Lower lobe of right lung (tissue), 2 donors: Measurements from ENCODE around the gene SCNN1G. TPM values are rescaled to one million over a fixed set of nuclear protein-coding genes. Genes with fewer than 3 reads are reported as not detected.

Source experiments
- ATAC-seq, 2 donors: fragments of 200-7000 bp; cut with Tn5 transposase; one replicate each; pipeline ENCODE4 v1.9.1; 2020 to 2022; ENCODE audit warnings: mild to moderate bottlenecking in 2 of 2, moderate library complexity in 2 of 2
- DNase-seq: peaks from one replicate; pipeline ENCODE4 v3.0.0-alpha.2; 2020
- H3K27ac ChIP-seq: fragments of 200-600 bp; one replicate; pipeline ENCODE4 v1.8.0; 2022
- H3K27me3 ChIP-seq: fragments of 200-600 bp; one replicate; pipeline ENCODE4 v1.8.0; 2022; ENCODE audit warnings: low read depth
- H3K36me3 ChIP-seq: fragments of 200-600 bp; one replicate; pipeline ENCODE4 v1.8.0; 2022; ENCODE audit warnings: mild to moderate bottlenecking
- H3K4me1 ChIP-seq: fragments of 200-600 bp; one replicate; pipeline ENCODE4 v1.8.0; 2022
- H3K4me3 ChIP-seq: fragments of 200-600 bp; one replicate; pipeline ENCODE4 v1.8.0; 2022; ENCODE audit warnings: mild to moderate bottlenecking
- H3K9me3 ChIP-seq: fragments of 200-600 bp; one replicate; pipeline ENCODE4 v1.8.0; 2022
- intact Hi-C: fragments of 100-400 bp; cut with DNase I; formaldehyde crosslinking; loops from one replicate; pipeline ENCODE4 v1.11.0; 2022
- total RNA-seq: library from RNA; stranded (reverse); fragmentation: NEBNext Ultra II Directional; extraction: Animal tissue kit (Norgen Biotek cat#: 25700); gene quantifications from one replicate; pipeline ENCODE4 v1.2.1, GENCODE V29; 2021
- TF ChIP-seq, protein P1 (sequence below): fragments of 200-600 bp; IDR thresholded peaks from one replicate; pipeline ENCODE4 v1.8.0; 2022; ENCODE audit warnings: antibody characterized with exemption, mild to moderate bottlenecking
- donor health status: DM: no; HTN: yes; CAD: no; lungs with severe emphysema.

Gene SCNN1G
- total RNA-seq, 1 donor from 2014 or later = 7.6 TPM

DNA sequence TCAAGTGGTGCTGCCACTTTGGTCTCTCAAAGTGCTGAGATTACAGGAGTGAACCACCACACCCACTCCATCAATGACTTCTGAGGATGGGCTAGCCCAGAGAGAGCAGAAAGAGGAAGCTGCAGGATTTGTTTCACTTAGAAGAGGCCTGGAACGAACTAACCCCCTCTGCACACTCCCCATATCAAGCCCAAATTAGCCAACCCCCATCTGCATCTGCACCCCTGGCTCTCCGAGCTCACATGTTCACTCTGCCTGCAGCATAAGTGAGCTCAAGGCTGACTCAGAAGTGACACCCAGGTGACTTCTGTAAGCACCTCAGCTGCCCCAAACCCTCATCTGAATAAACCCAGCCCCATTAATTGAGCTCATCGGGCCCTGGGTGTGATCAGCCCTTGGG lies 4.8 kb downstream of the SCNN1G start:
- intact Hi-C loops = no loop called here
- H3K27me3 ChIP-seq = peaks cover 14% of the 10 kb centered on the region
- no peak overlapping the region for H3K4me3 ChIP-seq
- DNase-seq (no peak), ATAC-seq (no peak)
- H3K27ac ChIP-seq = no peak overlapping the region
- peaks cover 6% of the 10 kb centered on the region for H3K36me3 ChIP-seq
- H3K4me1 ChIP-seq = peaks cover 11% of the 10 kb centered on the region
- TF ChIP-seq, protein P1, sequence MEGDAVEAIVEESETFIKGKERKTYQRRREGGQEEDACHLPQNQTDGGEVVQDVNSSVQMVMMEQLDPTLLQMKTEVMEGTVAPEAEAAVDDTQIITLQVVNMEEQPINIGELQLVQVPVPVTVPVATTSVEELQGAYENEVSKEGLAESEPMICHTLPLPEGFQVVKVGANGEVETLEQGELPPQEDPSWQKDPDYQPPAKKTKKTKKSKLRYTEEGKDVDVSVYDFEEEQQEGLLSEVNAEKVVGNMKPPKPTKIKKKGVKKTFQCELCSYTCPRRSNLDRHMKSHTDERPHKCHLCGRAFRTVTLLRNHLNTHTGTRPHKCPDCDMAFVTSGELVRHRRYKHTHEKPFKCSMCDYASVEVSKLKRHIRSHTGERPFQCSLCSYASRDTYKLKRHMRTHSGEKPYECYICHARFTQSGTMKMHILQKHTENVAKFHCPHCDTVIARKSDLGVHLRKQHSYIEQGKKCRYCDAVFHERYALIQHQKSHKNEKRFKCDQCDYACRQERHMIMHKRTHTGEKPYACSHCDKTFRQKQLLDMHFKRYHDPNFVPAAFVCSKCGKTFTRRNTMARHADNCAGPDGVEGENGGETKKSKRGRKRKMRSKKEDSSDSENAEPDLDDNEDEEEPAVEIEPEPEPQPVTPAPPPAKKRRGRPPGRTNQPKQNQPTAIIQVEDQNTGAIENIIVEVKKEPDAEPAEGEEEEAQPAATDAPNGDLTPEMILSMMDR = no peak
- H3K9me3 ChIP-seq = no peaks in the 10 kb centered on the region

DNA sequence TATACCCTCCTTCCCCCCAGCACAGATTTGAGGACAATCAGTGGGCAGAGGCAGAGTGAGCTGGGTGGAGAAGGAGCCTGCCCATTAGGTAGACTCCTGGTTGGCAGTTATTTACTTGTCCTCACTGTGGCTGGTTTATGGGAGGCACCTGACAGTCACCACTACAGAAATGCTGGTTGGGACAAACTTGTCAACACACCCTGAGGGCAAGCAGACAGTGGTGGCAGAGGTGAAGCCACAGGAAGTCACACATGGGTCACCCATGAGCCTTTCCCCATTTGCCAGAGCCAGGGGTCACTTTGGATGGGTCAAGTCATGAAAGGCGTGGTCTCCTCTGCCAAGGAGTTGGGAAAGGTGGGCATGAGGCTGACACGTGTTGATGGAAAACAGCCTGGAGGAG lies 6.4 kb downstream of the SCNN1G start:
- peaks cover 6% of the 10 kb centered on the region for H3K36me3 ChIP-seq
- no peak for DNase-seq
- no peaks in the 10 kb centered on the region for H3K27me3 ChIP-seq
- H3K9me3 ChIP-seq = no peaks in the 10 kb centered on the region
- TF ChIP-seq, protein P1 = no peak
- no peaks in the 10 kb centered on the region for H3K4me1 ChIP-seq
- no peak overlapping the region for H3K27ac ChIP-seq
- no peak for ATAC-seq
- intact Hi-C loops = no loop called here
- no peak overlapping the region for H3K4me3 ChIP-seq

DNA sequence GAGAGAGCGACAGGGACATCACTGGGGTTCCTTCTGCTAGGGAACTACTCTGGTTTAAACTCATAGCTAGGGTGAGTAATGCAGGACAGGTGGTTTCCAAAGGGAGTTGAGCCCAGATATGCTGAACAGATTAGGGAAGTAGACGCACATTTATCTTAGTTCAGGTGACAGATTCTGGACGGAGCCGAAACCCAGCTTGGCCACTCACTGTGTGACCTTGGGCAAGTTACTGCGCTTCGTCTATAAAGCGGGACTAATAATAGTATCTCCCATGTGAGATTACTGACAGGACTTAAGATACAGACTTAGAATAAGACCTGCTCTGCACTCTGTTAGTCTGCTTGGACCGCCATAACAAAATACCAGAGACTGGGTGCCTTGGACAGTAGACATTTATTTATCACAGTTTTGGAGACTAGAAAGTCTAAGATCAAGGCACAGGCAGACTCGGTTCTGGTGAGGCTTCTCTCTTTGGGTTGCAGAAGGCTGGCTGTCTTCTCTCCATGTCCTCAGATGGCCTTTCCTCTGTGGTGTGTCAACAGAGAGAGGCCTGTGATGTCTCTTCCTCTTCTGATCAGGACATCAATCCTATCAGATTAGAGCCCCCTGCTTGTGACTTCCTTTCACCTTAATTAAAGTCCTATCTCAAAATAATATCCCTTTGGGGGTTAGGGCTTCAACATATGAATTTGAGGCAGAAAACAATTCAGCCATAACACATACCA lies 12.1 kb downstream of the SCNN1G start:
- Histone ChIP-seq H3K4me1 (peaks cover 16% of the 10 kb centered on the region), H3K27me3 (no peaks in the 10 kb centered on the region), H3K27ac (no peak overlapping the region), H3K36me3 (no peaks in the 10 kb centered on the region), H3K4me3 (no peak overlapping the region), H3K9me3 (no peaks in the 10 kb centered on the region)
- no peak for DNase-seq
- ATAC-seq = peak in 1 of 2 donors; percentile 60
- intact Hi-C loops = no loop called here
- TF ChIP-seq, protein P1 = no peak

DNA sequence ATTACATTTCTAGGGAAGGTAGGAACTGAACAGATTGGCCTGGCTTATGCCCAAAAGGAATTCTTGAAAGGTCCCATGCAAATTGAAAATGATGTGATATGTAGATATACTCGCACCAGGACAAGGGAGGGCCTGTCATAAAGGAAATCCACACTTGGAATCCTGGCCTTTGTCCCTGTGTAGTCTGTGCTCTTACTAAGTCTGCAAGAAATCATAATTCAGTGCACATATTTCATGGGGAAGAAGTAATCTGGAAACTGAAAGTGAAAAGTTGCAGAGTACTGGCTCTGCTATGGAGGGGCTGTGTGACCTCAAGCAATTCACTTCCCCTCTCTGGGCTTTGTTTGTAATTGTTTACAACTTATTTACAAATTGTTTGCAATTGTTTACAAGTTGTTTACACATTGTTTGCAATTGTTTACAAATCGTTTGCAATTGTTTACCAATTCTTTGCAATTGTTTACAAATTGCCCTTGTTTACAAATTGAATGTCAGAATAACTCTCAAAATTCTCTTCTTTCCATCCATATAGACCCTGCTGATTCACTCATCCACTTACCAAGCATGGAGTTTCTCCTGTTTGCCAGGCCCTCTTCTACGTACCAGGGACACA lies 12.9 kb downstream of the SCNN1G start:
- H3K4me3 ChIP-seq = no peak overlapping the region
- H3K27me3 ChIP-seq = no peaks in the 10 kb centered on the region
- peak; percentile 41 to 58 for ATAC-seq
- peaks cover 16% of the 10 kb centered on the region for H3K4me1 ChIP-seq
- TF ChIP-seq, protein P1 = no peak
- H3K36me3 ChIP-seq = no peaks in the 10 kb centered on the region
- no peak for DNase-seq
- no peak overlapping the region for H3K27ac ChIP-seq
- H3K9me3 ChIP-seq = no peaks in the 10 kb centered on the region
- intact Hi-C loops = no loop called here

DNA sequence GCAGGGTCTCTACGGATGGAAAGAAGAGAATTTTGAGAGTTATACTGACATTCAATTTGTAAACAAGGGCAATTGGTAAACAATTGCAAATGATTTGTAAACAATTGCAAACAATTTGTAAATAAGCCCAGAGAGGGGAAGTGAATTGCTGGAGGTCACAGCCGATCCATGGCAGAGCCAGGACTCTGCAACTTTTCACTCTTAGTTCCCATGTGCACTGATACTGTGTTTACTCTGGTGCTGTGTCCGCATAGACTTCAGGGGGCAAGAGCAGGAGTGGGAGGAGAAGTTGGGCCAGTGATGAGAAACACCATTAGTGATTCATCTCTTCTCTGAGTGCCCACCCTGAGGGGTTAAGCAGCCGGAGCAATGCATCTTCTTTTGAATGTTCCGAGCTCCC lies 14.0 kb downstream of the SCNN1G start:
- peaks cover 16% of the 10 kb centered on the region for H3K4me1 ChIP-seq
- no peak overlapping the region for H3K4me3 ChIP-seq
- no peaks in the 10 kb centered on the region for H3K9me3 ChIP-seq
- H3K27me3 ChIP-seq = no peaks in the 10 kb centered on the region
- no peaks in the 10 kb centered on the region for H3K36me3 ChIP-seq
- no peak overlapping the region for H3K27ac ChIP-seq
- intact Hi-C loops = no loop called here
- DNase-seq (no peak), ATAC-seq (no peak)
- TF ChIP-seq, protein P1 = no peak
